HEK293 (cell line): ENCODE measurements around the gene ACAP3.
A peak's percentile ranks its signal among the peaks of the same experiment; 100 is the strongest.

ENCODE experiments used
- CTCF ChIA-PET: fragments of 350-600 bp; formaldehyde crosslinking; extraction: SDS; loops from one replicate; lab custom pipeline; 2021; ENCODE audit warnings: antibody characterized with exemption; lab: Yijun Ruan, JAX
- POLR2A ChIA-PET: fragments of 300-600 bp; formaldehyde crosslinking; extraction: SDS; loops from one replicate; lab custom pipeline; 2020; ENCODE audit warnings: antibody characterized with exemption, inconsistent platforms; lab: Yijun Ruan, JAX
- H3K27ac ChIP-seq: fragments of 200-500 bp; sonication (Bioruptor generic); 2 replicates; pipeline ENCODE4 v1.5.1; 2014; ENCODE audit warnings: low read depth, low read length, control low read depth, inconsistent platforms; ENCODE audit errors: extremely low read depth
- H3K36me3 ChIP-seq, 2 experiments: fragments of 200-500 bp in 1 of 2; sonication (Bioruptor generic) in 1 of 2; 1 replicate in 1 of 2; 2 replicates in 1 of 2; pipeline ENCODE4 v1.5.1; 2014 to 2017; ENCODE audit warnings: inconsistent platforms in 2 of 2, low read length in 2 of 2; ENCODE audit not compliant: control insufficient read depth in 2 of 2, insufficient read depth in 1 of 2
- H3K4me1 ChIP-seq: fragments of 200-500 bp; sonication (Bioruptor generic); 2 replicates; pipeline ENCODE4 v1.5.1; 2014; ENCODE audit warnings: mild to moderate bottlenecking, low read length, inconsistent platforms; ENCODE audit not compliant: control insufficient read depth, insufficient read depth
- H3K4me3 ChIP-seq: 2 replicates; pipeline ENCODE4 v1.5.1; 2011; ENCODE audit warnings: low read depth, mild to moderate bottlenecking, control low read depth, low read length, moderate library complexity
- H3K9me3 ChIP-seq: fragments of 200-500 bp; sonication (Bioruptor generic); 2 replicates; pipeline ENCODE4 v1.5.1; 2014; ENCODE audit warnings: low read depth, low read length, inconsistent platforms; ENCODE audit not compliant: control insufficient read depth, insufficient read depth
- GLIS2 ChIP-seq: fragments of 450-650 bp; formaldehyde crosslinking; IDR thresholded peaks from 2 replicates; pipeline ENCODE4 v1.5.1; 2016; ENCODE audit warnings: missing biosample characterization, missing genetic modification characterization
- KLF1 ChIP-seq: fragments of 450-650 bp; formaldehyde crosslinking; IDR thresholded peaks from 2 replicates; pipeline ENCODE4 v1.5.1; 2016; ENCODE audit warnings: missing biosample characterization, missing genetic modification characterization
- KLF16 ChIP-seq: fragments of 450-650 bp; formaldehyde crosslinking; IDR thresholded peaks from 2 replicates; pipeline ENCODE4 v1.5.1; 2017; ENCODE audit warnings: missing biosample characterization, missing genetic modification characterization
- PATZ1 ChIP-seq: fragments of 450-650 bp; formaldehyde crosslinking; IDR thresholded peaks from 2 replicates; pipeline ENCODE4 v1.5.1; 2016; ENCODE audit warnings: missing biosample characterization, missing genetic modification characterization
- ZBTB11 ChIP-seq: fragments of 450-650 bp; formaldehyde crosslinking; conservative IDR thresholded peaks from 2 replicates; pipeline ENCODE4 v1.5.1; 2016; ENCODE audit warnings: low read depth, missing biosample characterization, missing genetic modification characterization
- ZFHX2 ChIP-seq: fragments of 450-650 bp; formaldehyde crosslinking; conservative IDR thresholded peaks from 2 replicates; pipeline ENCODE4 v1.5.1; 2016; ENCODE audit warnings: missing biosample characterization, missing genetic modification characterization
- ZIC2 ChIP-seq: fragments of 450-650 bp; formaldehyde crosslinking; IDR thresholded peaks from 2 replicates; pipeline ENCODE4 v1.5.1; 2016; ENCODE audit warnings: missing biosample characterization, missing genetic modification characterization
- ZNF10 ChIP-seq: fragments of 450-650 bp; formaldehyde crosslinking; IDR thresholded peaks from 2 replicates; pipeline ENCODE4 v1.5.1; 2017; ENCODE audit warnings: missing biosample characterization, missing genetic modification characterization
- ZNF114 ChIP-seq: fragments of 450-650 bp; formaldehyde crosslinking; IDR thresholded peaks from 2 replicates; pipeline ENCODE4 v1.5.0; 2017; ENCODE audit warnings: missing biosample characterization, missing genetic modification characterization
- ZNF16 ChIP-seq: fragments of 450-650 bp; formaldehyde crosslinking; IDR thresholded peaks from 2 replicates; pipeline ENCODE4 v1.5.1; 2016; ENCODE audit warnings: low read depth, missing biosample characterization, missing genetic modification characterization
- ZNF311 ChIP-seq: fragments of 450-650 bp; formaldehyde crosslinking; IDR thresholded peaks from 2 replicates; pipeline ENCODE4 v1.5.1; 2017; ENCODE audit warnings: missing biosample characterization, missing genetic modification characterization, borderline replicate concordance
- ZNF335 ChIP-seq: fragments of 450-650 bp; formaldehyde crosslinking; conservative IDR thresholded peaks from 2 replicates; pipeline ENCODE4 v1.5.1; 2016; ENCODE audit warnings: missing biosample characterization, missing genetic modification characterization
- ZNF362 ChIP-seq: fragments of 450-650 bp; formaldehyde crosslinking; IDR thresholded peaks from 2 replicates; pipeline ENCODE4 v1.5.1; 2016; ENCODE audit warnings: missing biosample characterization, missing genetic modification characterization
- ZNF473 ChIP-seq: fragments of 450-650 bp; formaldehyde crosslinking; IDR thresholded peaks from 2 replicates; pipeline ENCODE4 v1.5.1; 2017; ENCODE audit warnings: missing biosample characterization, missing genetic modification characterization
- ZNF585B ChIP-seq: fragments of 450-650 bp; formaldehyde crosslinking; IDR thresholded peaks from 2 replicates; pipeline ENCODE4 v1.5.1; 2016; ENCODE audit warnings: missing biosample characterization, missing genetic modification characterization
- ZNF610 ChIP-seq: fragments of 450-650 bp; formaldehyde crosslinking; IDR thresholded peaks from 2 replicates; pipeline ENCODE4 v1.5.1; 2016; ENCODE audit warnings: missing biosample characterization, missing genetic modification characterization, borderline replicate concordance
- ZNF629 ChIP-seq: fragments of 450-650 bp; formaldehyde crosslinking; IDR thresholded peaks from 2 replicates; pipeline ENCODE4 v1.5.1; 2017; ENCODE audit warnings: missing biosample characterization, missing genetic modification characterization
- ZNF670 ChIP-seq: fragments of 450-650 bp; formaldehyde crosslinking; IDR thresholded peaks from 2 replicates; pipeline ENCODE4 v1.5.1; 2016; ENCODE audit warnings: missing biosample characterization, missing genetic modification characterization, low read depth
- ZNF701 ChIP-seq: fragments of 450-650 bp; formaldehyde crosslinking; IDR thresholded peaks from 2 replicates; pipeline ENCODE4 v1.5.1; 2016; ENCODE audit warnings: missing biosample characterization, missing genetic modification characterization
- ZSCAN18 ChIP-seq: fragments of 450-650 bp; formaldehyde crosslinking; IDR thresholded peaks from 2 replicates; pipeline ENCODE4 v1.5.1; 2016; ENCODE audit warnings: missing biosample characterization, missing genetic modification characterization
- ZSCAN4 ChIP-seq: fragments of 450-650 bp; formaldehyde crosslinking; IDR thresholded peaks from 2 replicates; pipeline ENCODE4 v1.5.1; 2017; ENCODE audit warnings: missing biosample characterization, missing genetic modification characterization
- TF ChIP-seq, protein P1 (sequence below): fragments of 450-650 bp; formaldehyde crosslinking; IDR thresholded peaks from 2 replicates; pipeline ENCODE4 v1.5.1; 2016; ENCODE audit warnings: missing biosample characterization, missing genetic modification characterization

Gene ACAP3

DNA sequence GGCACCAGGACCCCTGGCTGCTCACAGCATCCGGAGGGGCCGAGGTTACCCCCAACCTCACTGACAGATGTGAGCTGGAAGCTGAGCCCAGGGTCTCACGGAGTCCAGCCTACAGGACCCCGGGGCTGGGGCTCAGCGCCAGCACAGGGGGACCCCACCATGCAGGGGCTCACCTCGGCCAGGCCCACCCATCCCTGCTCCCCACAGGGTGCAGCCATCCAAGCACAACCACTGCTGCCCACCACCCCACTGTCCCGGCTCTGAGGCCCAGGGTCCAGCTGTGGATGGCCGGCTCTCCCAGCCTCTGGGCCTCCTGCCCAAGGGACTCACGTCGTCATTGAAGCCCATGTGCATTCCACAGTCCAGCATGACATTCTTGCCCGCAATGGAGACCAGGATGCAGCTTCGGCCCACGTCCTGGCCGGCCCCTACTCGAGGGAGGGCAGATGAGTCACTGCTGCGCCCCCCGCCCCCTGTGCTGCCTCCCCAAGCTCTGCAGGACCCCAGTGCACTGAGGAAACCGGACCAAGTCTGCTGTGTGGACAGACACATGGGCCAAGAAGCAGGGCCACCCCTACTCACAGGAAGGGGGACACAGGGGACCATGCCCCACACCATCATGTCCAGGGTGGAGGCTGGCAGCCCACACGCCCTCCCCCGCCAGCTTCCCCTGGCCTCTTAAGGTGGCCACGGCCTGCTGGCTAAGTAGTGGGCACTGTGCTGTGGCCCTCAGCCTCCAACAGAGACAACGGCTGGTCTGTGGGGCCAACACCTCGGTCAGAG lies 13.1 kb upstream of the ACAP3 start (continued):
- TF ChIP-seq ZNF16 (tag by site-specific recombination) (no peak), ZNF585B (tag by site-specific recombination) (no peak), ZNF701 (tag by site-specific recombination) (no peak), KLF16 (no peak), ZNF629 (tag by site-specific recombination) (no peak), GLIS2 (peak; percentile 60), ZNF311 (no peak), ZNF335 (tag by site-specific recombination) (no peak), ZNF114 (tag by site-specific recombination) (no peak), ZIC2 (tag by site-specific recombination) (no peak), ZNF362 (no peak), ZBTB11 (tag by site-specific recombination) (no peak), ZNF670 (tag by site-specific recombination) (no peak), PATZ1 (tag by site-specific recombination) (no peak), ZFHX2 (tag by site-specific recombination) (peak; percentile 57), ZNF610 (tag by site-specific recombination) (no peak), ZNF10 (tag by site-specific recombination) (0 out of 2 replicates have a peak, but pooled peaks have one; percentile 40), ZNF473 (tag by site-specific recombination) (no peak), KLF1 (tag by site-specific recombination) (no peak)
- TF ChIP-seq, protein P1, sequence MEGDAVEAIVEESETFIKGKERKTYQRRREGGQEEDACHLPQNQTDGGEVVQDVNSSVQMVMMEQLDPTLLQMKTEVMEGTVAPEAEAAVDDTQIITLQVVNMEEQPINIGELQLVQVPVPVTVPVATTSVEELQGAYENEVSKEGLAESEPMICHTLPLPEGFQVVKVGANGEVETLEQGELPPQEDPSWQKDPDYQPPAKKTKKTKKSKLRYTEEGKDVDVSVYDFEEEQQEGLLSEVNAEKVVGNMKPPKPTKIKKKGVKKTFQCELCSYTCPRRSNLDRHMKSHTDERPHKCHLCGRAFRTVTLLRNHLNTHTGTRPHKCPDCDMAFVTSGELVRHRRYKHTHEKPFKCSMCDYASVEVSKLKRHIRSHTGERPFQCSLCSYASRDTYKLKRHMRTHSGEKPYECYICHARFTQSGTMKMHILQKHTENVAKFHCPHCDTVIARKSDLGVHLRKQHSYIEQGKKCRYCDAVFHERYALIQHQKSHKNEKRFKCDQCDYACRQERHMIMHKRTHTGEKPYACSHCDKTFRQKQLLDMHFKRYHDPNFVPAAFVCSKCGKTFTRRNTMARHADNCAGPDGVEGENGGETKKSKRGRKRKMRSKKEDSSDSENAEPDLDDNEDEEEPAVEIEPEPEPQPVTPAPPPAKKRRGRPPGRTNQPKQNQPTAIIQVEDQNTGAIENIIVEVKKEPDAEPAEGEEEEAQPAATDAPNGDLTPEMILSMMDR (tag by site-specific recombination), result no peak

DNA sequence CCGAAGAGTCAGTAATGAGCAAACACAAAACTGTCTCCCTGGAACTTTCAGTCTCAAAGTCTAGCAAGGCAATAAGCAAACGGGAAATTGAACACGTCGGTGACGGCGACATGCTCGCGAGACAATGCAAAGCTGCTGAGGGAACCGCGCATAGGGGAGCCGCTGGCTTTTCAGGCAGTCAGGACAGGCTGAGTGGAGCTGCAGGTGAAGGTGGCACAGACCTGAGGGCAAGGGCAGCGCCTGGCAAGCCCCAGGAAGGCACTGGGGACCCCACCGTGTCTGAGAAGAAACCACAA lies 11.9 kb upstream of the ACAP3 start:
- CTCF ChIA-PET, result no interaction called here
- H3K9me3 ChIP-seq, result no peaks in the 10 kb centered on the region
- no peak overlapping the region for H3K27ac ChIP-seq
- no peak overlapping the region for H3K4me3 ChIP-seq
- H3K4me1 ChIP-seq, result peaks cover 20% of the 10 kb centered on the region
- TF ChIP-seq ZSCAN4 (no peak), ZSCAN18 (no peak)
- peaks cover 20 to 66% of the 10 kb centered on the region in 2 experiments for H3K36me3 ChIP-seq
- POLR2A ChIA-PET, result no interaction called here
